Small intestine (tissue), 7 donors: ENCODE results near the gene DIPK1A. TPM values are rescaled to one million over a fixed set of nuclear protein-coding genes. Genes with fewer than 3 reads are reported as not detected.
A peak's percentile ranks its signal among the peaks of the same experiment; 100 is the strongest.

ENCODE experiments used
- DNase-seq, 2 donors: peaks; one replicate each; pipeline versions ENCODE4 v3.0.0 to v3.0.0-alpha.2; 2013
- FAIRE-seq: peaks from 2 replicates; lab custom pipeline; 2012; peaks lifted over from hg19 to GRCh38; lab: Jason Lieb, UNC
- H3K27ac ChIP-seq, 3 donors: one replicate each; pipeline ENCODE4 v1.5.1; 2013; ENCODE audit warnings: low read length in 2 of 3, mild to moderate bottlenecking in 2 of 3, control low read depth in 1 of 3, inconsistent platforms in 1 of 3, low read depth in 1 of 3, moderate library complexity in 1 of 3
- H3K27me3 ChIP-seq, 3 donors: one replicate each; pipeline ENCODE4 v1.6.1; 2013; ENCODE audit warnings: low read length in 3 of 3, inconsistent platforms in 1 of 3; ENCODE audit not compliant: control insufficient read depth in 3 of 3, insufficient read depth in 3 of 3
- H3K36me3 ChIP-seq, 3 donors: one replicate each; pipeline ENCODE4 v1.6.1; 2013; ENCODE audit warnings: low read length in 3 of 3, inconsistent platforms in 1 of 3, low read depth in 1 of 3, mild to moderate bottlenecking in 1 of 3, moderate library complexity in 1 of 3; ENCODE audit not compliant: control insufficient read depth in 3 of 3, insufficient read depth in 2 of 3
- H3K4me1 ChIP-seq, 3 donors: one replicate each; pipeline ENCODE4 v1.6.1; 2013; ENCODE audit warnings: low read length in 2 of 3, inconsistent platforms in 1 of 3, low read depth in 1 of 3, mild to moderate bottlenecking in 1 of 3, moderate library complexity in 1 of 3; ENCODE audit not compliant: control insufficient read depth in 3 of 3, insufficient read depth in 2 of 3
- H3K4me3 ChIP-seq, 3 donors: one replicate each; pipeline ENCODE4 v1.5.1; 2013; ENCODE audit warnings: low read length in 3 of 3, control low read depth in 1 of 3, inconsistent platforms in 1 of 3, low read depth in 1 of 3, mild to moderate bottlenecking in 1 of 3, moderate library complexity in 1 of 3
- H3K9me3 ChIP-seq, 2 donors: one replicate each; pipeline ENCODE4 v1.6.1; 2013; ENCODE audit warnings: low read depth in 1 of 2, low read length in 1 of 2; ENCODE audit not compliant: control insufficient read depth in 2 of 2, insufficient read depth in 1 of 2
- WGBS, 3 donors: extraction: QIAGEN DNeasy Blood & Tissue Kit; methylation state at CpG; one replicate each; pipeline ENCODE4 v1.1.7; 2013; 5-methylcytosine and 5-hydroxymethylcytosine counted together
- polyA plus RNA-seq, 4 donors: library from polyadenylated mRNA; stranded (reverse) in 3 of 4; unstranded in 1 of 4; fragments of 200-250 nt in 3 of 4; fragments of 120-200 nt in 1 of 4; gene quantifications; one replicate each; pipeline versions ENCODE4 v1.2.1 to v1.2.3, GENCODE V29; 2013
- donor health status: healthy with polysubstance abuse.
- donor health status: control.
- donor health status: control.
- donor health status: Bipolar disorder and iron deficiency.
- donor health status: healthy.

DIPK1A gene
- polyA plus RNA-seq, 4 donors = 2.0 to 10.4 (median 3.8) TPM

- peak; percentile 96 for FAIRE-seq
- Histone ChIP-seq H3K4me1 (peaks cover 0 to 9% (median 2%) of the 10 kb centered on the region in 3 donors), H3K27me3 (no peaks in the 10 kb centered on the region), H3K4me3 (no peak overlapping the region), H3K36me3 (no peaks in the 10 kb centered on the region), H3K27ac (peak overlapping the region in 1 of 3 donors; percentile 73), H3K9me3 (peaks cover 0 to 17% of the 10 kb centered on the region in 2 donors)
- WGBS, 3 donors = 7 to 11% (median 8%) methylated on average over 7 of the region's 7 CpGs
- peak; percentile 90 to 98 for DNase-seq
Observed at GRCh38 chr1:92804721-92805201, 156.5 kb downstream of the DIPK1A start.

- DNase-seq (no peak), FAIRE-seq (no peak)
- Histone ChIP-seq H3K9me3 (peaks cover 0 to 17% of the 10 kb centered on the region in 2 donors), H3K36me3 (no peaks in the 10 kb centered on the region), H3K4me3 (no peak overlapping the region), H3K27ac (no peak overlapping the region), H3K4me1 (peaks cover 0 to 9% (median 2%) of the 10 kb centered on the region in 3 donors), H3K27me3 (no peaks in the 10 kb centered on the region)
- 91 to 93% (median 92%) methylated on average over 7 of the region's 7 CpGs for WGBS, 3 donors
Observed at GRCh38 chr1:92803140-92803887, 157.9 kb downstream of the DIPK1A start.

GRCh38 chr1:92797961-92798360 lies 163.3 kb downstream of the DIPK1A start:
- no peak overlapping the region for H3K27ac ChIP-seq
- no peak for DNase-seq
- FAIRE-seq = no peak
- no peak overlapping the region for H3K4me3 ChIP-seq
- WGBS, 3 donors = 79 to 89% (median 80%) methylated on average over 1 of the region's 1 CpG
- H3K36me3 ChIP-seq = no peaks in the 10 kb centered on the region
- no peaks in the 10 kb centered on the region for H3K27me3 ChIP-seq
- H3K4me1 ChIP-seq = no peaks in the 10 kb centered on the region
- peaks cover 0 to 7% of the 10 kb centered on the region in 2 donors for H3K9me3 ChIP-seq

- FAIRE-seq (no peak), DNase-seq (no peak)
- Histone ChIP-seq H3K4me3 (no peak overlapping the region), H3K9me3 (peaks cover 0 to 7% of the 10 kb centered on the region in 2 donors), H3K27ac (no peak overlapping the region), H3K36me3 (no peaks in the 10 kb centered on the region), H3K4me1 (no peaks in the 10 kb centered on the region), H3K27me3 (no peaks in the 10 kb centered on the region)
Observed at GRCh38 chr1:92797297-92797696, 164.0 kb downstream of the DIPK1A start.

GRCh38 chr1:92795166-92795565 lies 166.1 kb downstream of the DIPK1A start:
- DNase-seq (no peak), FAIRE-seq (no peak)
- WGBS, 3 donors = 88 to 98% (median 90%) methylated on average over 4 of the region's 4 CpGs
- Histone ChIP-seq H3K27ac (no peak overlapping the region), H3K4me3 (no peak overlapping the region), H3K9me3 (peaks cover 0 to 7% of the 10 kb centered on the region in 2 donors), H3K27me3 (no peaks in the 10 kb centered on the region), H3K4me1 (no peaks in the 10 kb centered on the region), H3K36me3 (no peaks in the 10 kb centered on the region)

GRCh38 chr1:92792340-92792782 lies 168.9 kb downstream of the DIPK1A start:
- no peak overlapping the region for H3K27ac ChIP-seq
- no peaks in the 10 kb centered on the region for H3K36me3 ChIP-seq
- no peak overlapping the region for H3K4me3 ChIP-seq
- H3K9me3 ChIP-seq = peaks cover 0 to 7% of the 10 kb centered on the region in 2 donors
- no peaks in the 10 kb centered on the region for H3K27me3 ChIP-seq
- 72 to 82% (median 79%) methylated on average over 3 of the region's 3 CpGs for WGBS, 3 donors
- H3K4me1 ChIP-seq = no peaks in the 10 kb centered on the region
- FAIRE-seq = no peak
- DNase-seq = peak in 1 of 2 donors; percentile 35

Other genes starting within 250 kb of the DIPK1A start
- 10 to 100 TPM in 1 of 4 donors, 1 to 10 TPM in 3; 3.2 to 16.5 (median 5.4) TPM for gene EVI5, start 176.4 kb downstream of the DIPK1A start, polyA plus RNA-seq
- gene RPL5, start 129.4 kb downstream of the DIPK1A start, polyA plus RNA-seq = 1,000 to 10,000 TPM; 1,004 to 2,638 (median 1,885) TPM
- 10 to 100 TPM in 1 of 4 donors, 1 to 10 TPM in 3; 6.5 to 29.1 (median 9.2) TPM for gene MTF2, start 117.8 kb upstream of the DIPK1A start, polyA plus RNA-seq
- gene TMED5, start 219.0 kb upstream of the DIPK1A start, polyA plus RNA-seq = 10 to 100 TPM in 2 of 4 donors, 1 to 10 TPM in 2; 8.9 to 53.4 (median 18.1) TPM
- 1 to 10 TPM; 1.4 to 6.4 (median 4.3) TPM for gene CCDC18, start 219.3 kb upstream of the DIPK1A start, polyA plus RNA-seq